GM18858 (cell line): ENCODE measurements around the gene PRAMEF9.
"Not testable (repeated sequence)": the region's sequence is repeated elsewhere in the genome, so short reads cannot be mapped to it uniquely, and the experiment has no call there.

Experiments
- ATAC-seq: cut with Tn5 transposase; IDR thresholded peaks from one replicate; pipeline ENCODE4 v1.9.1; 2021; ENCODE audit not compliant: unreplicated experiment

The PRAMEF9 gene

DNA sequence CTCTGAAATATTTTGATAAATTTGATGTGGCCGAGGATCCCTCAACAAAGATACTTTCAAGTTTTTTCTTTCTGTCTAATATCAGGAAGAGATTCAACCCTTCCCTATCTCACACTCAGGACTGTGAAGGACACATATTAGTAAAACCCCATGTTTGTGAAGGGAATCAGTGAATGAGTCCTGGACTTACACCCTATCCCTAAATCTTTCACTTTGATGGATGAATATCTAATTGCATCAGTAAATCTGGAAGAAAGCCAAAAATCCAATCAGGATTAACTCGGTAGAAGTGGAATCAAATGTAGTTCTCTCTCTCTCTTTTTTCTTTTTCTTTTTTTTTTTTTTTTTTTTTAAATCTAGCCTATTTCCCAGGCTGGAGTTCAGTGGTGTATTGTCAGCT is at the start of gene PRAMEF9:
Gene PRAMEF9, plus strand, starts transcription at position 301 of the 400 bp plus-strand sequence. CDS start 3,433 bp downstream, outside the sequence.
- ATAC-seq, result not testable (repeated sequence)

DNA sequence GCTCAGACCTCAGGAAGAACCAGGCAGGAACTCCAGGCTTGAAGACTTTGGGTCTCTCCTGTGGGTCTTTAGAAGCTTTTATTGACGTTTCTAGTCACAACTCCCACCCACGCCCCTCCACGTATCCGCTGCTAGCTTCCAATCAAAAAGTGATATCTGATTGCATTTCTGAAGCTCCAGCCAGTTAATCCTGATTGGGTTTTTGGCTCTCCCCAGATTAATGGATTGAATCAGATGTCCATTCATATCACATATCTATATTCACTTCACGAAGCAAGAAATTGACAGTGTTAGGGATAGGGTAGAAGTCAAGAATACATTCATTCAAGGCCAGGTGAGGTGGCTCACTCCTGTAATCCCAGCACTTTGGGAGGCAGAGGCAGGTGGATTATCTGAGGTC is 15.7 kb upstream of the PRAMEF9 start, which contains the start of gene PRAMEF26:
Gene PRAMEF26, minus strand, starts transcription at position 101 of the 400 bp plus-strand sequence. CDS start 2,914 bp downstream, outside the sequence.
- not testable (repeated sequence) for ATAC-seq

DNA sequence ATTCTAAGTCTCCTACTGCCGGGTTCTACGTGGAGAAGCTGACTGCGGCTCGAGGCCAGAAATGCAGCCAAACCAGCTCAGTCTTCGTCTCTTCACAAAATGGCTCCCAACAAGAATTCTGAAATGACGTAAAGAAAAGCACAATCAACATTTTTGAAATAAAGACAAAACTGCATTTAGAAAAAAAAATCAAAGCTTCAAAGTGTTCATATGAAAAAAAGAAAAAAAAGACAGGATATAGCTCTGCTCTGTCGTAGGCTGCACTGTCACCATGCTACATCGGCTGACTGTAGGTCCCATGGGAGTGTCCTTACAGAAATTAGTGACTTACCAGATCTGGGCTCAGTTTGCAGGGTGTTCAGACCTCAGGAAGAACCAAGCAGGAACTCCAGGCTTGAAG is 6.1 kb upstream of the PRAMEF9 start, which contains the start of gene HNRNPCL4:
Gene HNRNPCL4, minus strand, starts transcription at position 101 of the 400 bp plus-strand sequence. CDS start 164 bp downstream, outside the sequence.
- not testable (repeated sequence) for ATAC-seq

DNA sequence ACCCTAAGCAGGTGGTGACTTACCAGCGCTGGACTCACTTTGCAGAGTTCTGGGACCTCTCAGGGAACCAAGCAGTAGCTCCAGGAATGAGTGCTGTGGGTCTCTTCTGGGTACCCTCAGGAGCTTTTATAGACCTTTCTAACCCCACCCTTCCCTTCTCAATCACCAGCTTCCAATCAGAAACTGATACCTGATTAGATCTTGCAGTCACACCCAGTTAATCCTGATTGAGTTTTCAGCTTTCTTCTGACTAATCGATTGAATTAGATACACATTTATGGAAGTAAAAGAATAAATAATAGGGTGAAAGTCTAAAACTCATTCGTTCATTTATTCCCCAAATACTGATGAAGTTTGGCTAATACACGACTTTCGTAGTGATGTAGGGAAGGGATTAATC is 29.7 kb downstream of the PRAMEF9 start, which contains the start of gene PRAMEF13:
Gene PRAMEF13, minus strand, starts transcription at position 101 of the 400 bp plus-strand sequence. CDS start 1,820 bp downstream, outside the sequence.
- ATAC-seq, result not testable (repeated sequence)

DNA sequence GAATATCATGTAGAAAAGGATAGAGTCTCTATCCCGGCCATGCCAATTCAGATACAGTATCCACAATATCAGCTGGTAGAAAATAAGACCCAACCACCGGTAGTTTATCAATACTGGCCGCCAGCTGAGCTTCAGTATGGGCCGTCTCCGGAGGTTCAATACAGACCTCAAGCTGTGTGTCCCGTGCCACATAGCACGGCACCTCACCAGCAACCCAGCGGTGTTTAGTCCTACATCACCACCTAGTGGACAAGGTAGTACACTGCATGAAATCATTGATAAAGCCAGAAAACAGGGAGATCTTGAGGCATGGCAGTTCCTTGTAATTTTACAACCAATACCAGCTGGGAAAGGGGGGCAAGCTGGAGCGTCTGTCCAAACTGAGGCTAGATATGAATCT is 37.1 kb downstream of the PRAMEF9 start:
- ATAC-seq, result not testable (repeated sequence)

DNA sequence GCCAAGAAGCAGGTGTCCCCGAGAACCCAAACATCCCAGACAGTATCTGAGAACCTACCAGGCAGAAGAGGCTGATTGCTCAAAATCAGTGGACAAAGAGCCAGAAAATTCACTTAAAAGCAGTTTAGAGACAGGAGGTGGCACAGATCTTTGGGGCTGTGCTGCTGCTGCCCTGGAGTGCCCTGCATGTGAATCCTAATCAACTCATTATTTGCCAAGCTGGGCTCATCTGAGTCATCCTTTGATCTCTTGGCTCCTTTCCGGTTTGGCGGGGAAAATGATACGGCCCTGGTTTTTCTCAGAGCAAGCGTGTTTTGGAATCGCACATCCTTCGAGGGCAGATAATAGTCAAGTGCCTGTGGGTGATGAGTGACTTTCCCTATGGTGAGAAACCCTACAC is 45.0 kb downstream of the PRAMEF9 start:
- ATAC-seq, result not testable (repeated sequence)

DNA sequence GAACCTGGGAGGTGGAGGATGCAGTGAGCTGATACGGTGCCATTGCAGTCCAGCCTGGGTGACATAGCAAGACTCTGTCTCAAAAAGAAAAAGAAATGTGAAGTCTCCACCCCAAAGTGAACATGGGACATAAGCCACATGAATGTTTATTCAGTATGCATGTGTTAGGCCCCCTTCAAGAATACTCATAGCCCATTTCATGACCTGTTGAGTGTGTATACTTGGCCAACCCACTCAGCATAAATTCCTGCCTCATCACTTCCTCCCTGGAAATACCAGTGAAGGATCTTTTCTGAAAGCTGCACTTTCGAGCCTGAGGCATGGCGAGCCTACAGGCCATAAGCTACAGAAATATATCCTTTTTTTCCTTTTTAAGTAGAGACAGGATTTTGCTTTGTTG is 47.6 kb downstream of the PRAMEF9 start:
- not testable (repeated sequence) for ATAC-seq

DNA sequence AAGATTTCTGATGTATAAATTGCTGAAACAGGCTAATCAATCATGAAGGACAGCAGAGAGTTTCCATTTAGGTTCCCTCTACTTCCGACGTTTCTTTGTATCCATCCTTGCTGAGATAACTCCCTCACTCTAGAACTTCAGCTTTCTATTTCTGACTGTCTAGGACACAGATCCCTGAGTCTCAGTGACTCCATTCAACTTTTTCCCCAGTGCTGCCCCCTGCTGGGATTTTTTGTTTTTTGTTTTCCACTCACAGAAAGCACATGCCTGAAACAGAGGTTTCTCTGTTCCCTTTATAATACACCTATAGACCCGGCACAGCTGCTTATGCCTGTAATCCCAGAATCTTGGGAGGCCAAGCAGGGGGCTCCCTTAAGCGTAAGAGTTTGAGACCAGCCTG is 51.1 kb downstream of the PRAMEF9 start:
- ATAC-seq, result not testable (repeated sequence)

DNA sequence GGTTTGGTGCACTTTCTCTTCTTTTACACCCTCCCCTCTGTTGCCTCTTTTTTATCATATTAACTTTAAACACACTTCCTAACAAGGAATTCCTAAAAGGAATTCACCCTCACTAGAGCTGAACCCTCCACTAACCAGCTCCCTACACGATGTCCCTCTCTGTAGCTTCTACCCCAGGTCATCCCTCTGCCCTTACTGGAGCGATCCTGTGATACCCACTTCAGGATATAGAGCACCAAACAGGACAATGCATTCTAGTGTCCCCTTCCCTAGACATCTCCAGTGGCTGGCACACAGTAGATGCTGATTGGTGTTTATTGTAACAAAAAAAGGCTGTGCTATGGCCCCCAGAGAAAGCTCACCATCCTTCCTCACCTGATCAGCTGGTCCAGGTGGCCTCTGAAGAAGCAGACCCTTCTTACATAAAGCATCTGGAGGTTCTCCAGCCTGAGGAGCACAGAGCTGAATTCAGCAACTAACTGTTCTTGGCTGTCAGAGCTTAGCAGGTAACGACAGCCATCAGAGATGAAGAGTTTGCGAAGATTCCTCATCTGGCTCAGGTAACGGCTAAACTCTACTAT is 52.9 kb downstream of the PRAMEF9 start:
- ATAC-seq, result no peak

DNA sequence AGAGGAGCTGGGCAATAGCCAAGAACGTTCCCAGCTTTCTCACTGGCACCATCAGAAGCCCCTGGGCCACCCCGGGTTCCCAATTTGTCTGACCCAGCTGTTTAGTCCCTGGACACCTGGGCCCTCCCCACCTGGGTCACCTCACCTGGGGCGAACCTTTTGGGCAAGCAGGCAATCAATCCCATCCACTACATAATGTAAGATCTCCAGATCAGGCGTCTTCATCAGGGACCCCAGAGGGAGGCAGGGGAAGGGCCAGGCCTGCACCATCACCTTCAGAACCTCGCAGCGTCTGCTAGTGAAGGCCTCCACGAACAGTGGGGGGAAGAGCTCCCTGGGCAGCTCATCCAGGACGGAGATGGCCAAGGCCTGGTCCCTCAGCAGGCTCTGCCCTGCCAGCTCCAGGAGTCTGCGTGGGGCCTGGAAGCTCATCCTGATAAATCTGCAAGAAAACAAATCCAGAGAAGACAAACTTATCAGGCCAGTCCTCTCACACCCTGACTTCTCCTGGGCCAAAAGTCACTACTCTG is 54.1 kb downstream of the PRAMEF9 start, which contains the start of gene PRAMEF18:
Gene PRAMEF18, minus strand, starts transcription at position 480 of the 530 bp plus-strand sequence. Its CDS starts 48 bp downstream, at position 432.
- not testable (repeated sequence) for ATAC-seq

DNA sequence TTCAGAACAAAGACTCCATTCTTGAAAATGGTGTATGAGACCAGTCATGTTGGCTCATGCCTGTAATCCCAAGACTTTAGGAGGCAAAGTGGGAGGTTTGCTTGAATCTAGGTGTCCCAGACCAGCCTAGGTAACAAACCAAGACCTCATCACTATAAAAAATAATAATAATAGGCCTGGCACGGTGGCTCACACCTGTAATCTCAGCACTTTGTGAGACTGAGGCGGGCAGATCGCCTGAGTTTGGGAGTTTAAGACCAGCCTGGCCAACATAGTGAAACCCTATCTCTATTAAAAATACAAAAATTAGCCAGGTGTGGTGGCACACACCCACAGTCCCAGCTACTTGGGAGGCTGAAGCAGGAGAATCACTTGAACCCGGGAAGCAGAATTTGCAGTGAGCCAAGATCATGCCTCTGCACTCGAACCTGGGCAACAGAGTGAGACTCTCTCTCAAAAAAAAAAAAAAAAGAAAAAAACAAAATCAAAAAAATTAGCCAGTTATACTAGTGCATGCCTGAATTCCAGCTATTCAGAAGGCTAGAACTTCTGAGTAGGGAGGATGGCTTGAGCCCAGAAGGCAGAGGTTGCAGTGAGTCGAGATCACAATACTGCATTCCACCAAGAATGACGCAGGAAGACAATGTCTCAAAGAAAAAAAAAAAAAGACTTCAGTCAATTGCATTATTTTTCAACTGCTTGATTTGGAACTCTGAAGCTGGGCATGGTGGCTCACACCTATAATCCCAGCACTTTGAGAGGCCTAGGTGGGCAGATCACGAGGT is 55.8 kb downstream of the PRAMEF9 start:
- not testable (repeated sequence) for ATAC-seq

DNA sequence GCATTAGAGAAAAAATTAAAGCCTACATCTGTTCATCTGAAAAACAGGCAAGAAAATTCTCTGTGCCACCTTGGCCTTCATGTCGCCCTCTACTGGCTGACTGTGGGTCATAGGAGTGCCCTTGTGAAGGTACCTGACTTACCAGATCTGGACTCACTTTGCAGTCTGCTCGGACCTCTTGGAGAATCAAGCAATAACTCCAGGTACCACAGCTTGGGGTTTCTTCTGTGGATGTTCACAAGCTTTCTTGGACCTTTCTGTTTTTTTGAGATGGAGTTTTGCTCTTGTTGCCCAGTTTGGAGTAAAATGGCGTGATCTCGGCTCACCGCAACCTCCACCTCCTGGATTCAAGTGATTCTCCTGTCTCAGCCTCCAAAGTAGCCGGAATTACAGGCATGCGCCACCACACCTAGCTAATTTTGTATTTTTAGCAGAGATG is 56.7 kb downstream of the PRAMEF9 start:
- ATAC-seq, result no peak
